Measurements from ENCODE around the gene BMX.

DNA sequence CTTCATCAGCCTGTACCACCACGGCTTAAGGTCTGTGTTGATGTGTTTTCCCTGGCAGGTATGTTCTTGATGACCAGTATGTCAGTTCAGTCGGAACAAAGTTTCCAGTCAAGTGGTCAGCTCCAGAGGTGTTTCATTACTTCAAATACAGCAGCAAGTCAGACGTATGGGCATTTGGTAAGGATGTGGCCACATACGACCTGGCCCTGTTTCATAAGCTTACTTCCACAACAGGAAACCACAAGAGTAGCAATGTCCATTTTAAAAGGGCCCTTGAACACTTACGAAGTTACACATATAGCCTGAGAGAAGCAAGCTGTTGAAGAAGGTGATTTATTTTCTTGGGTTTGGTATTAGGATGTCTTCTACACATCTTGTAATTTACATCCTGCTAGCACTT is 46.1 kb downstream of the BMX start:
- no peak for TF ChIP-seq CBFB (IDR thresholded peaks at IDR 0.05; ENCODE audit: low read depth)
- no peak for TF ChIP-seq EP300 (IDR thresholded peaks at IDR 0.05; ENCODE audit: borderline replicate concordance in 1 of 2, control insufficient read depth in 1 of 2, low read depth in 2 of 2, low read length in 2 of 2)
- TF ChIP-seq, protein P1, sequence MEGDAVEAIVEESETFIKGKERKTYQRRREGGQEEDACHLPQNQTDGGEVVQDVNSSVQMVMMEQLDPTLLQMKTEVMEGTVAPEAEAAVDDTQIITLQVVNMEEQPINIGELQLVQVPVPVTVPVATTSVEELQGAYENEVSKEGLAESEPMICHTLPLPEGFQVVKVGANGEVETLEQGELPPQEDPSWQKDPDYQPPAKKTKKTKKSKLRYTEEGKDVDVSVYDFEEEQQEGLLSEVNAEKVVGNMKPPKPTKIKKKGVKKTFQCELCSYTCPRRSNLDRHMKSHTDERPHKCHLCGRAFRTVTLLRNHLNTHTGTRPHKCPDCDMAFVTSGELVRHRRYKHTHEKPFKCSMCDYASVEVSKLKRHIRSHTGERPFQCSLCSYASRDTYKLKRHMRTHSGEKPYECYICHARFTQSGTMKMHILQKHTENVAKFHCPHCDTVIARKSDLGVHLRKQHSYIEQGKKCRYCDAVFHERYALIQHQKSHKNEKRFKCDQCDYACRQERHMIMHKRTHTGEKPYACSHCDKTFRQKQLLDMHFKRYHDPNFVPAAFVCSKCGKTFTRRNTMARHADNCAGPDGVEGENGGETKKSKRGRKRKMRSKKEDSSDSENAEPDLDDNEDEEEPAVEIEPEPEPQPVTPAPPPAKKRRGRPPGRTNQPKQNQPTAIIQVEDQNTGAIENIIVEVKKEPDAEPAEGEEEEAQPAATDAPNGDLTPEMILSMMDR (IDR thresholded peaks at IDR 0.05 in 2 of 3, conservative IDR thresholded peaks at IDR 0.05 in 1 of 3; ENCODE audit: control insufficient read depth in 2 of 3, extremely low read depth in 1 of 3, insufficient read depth in 1 of 3, low read depth in 3 of 3, low read length in 3 of 3) = no peak
- TF ChIP-seq NRF1 (conservative IDR thresholded peaks at IDR 0.05; ENCODE audit: low read depth, low read length) = no peak
- TF ChIP-seq YY1 (IDR thresholded peaks at IDR 0.05; ENCODE audit: low read depth, low read length) = no peak
- TF ChIP-seq BRCA1 (IDR thresholded peaks at IDR 0.05; ENCODE audit: low read depth, low read length) = no peak
- no peak for TF ChIP-seq TAF1 (IDR thresholded peaks at IDR 0.05; ENCODE audit: borderline replicate concordance, low read depth, low read length)
- TF ChIP-seq POLR2A (IDR thresholded peaks at IDR 0.05; ENCODE audit: low read depth, low read length) = no peak
- TF ChIP-seq ETV6 (conservative IDR thresholded peaks at IDR 0.05 in 1 of 2, IDR thresholded peaks at IDR 0.05 in 1 of 2; ENCODE audit: borderline replicate concordance in 1 of 2, low read depth in 1 of 2) = no peak
- TF ChIP-seq SMC3 (IDR thresholded peaks at IDR 0.05; ENCODE audit: borderline replicate concordance, low read length) = no peak
- TF ChIP-seq HDAC2 (IDR thresholded peaks at IDR 0.05) = no peak
